GM19328 (cell line): ENCODE measurements around the gene SFMBT2.
"Not testable (repeated sequence)": the region's sequence is repeated elsewhere in the genome, so short reads cannot be mapped to it uniquely, and the experiment has no call there.

Experiments used
- ATAC-seq: cut with Tn5 transposase; IDR thresholded peaks from one replicate; pipeline ENCODE4 v1.9.1; 2021; ENCODE audit warnings: mild to moderate bottlenecking, moderate library complexity; ENCODE audit not compliant: unreplicated experiment

SFMBT2 gene

DNA sequence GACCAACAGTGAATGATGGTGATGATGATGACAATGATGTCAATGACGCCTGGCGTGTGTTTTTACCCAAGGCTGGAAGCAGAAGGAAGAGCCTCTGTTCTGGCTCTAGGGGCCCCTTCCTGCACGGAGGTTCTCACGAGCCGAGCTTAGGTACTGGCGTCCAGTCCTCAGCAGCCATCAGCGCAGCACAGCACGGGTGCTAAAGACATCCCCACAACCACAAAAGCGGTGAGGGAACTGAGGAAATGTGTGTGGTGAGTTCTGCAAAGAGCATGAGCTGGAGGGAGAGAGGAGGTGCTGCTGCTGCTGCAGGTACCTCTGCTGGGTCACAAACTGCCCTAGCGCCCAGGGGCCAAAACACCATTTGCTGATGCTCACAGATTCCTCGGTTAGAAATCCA, 81.6 kb downstream of the SFMBT2 start:
- no peak for ATAC-seq

DNA sequence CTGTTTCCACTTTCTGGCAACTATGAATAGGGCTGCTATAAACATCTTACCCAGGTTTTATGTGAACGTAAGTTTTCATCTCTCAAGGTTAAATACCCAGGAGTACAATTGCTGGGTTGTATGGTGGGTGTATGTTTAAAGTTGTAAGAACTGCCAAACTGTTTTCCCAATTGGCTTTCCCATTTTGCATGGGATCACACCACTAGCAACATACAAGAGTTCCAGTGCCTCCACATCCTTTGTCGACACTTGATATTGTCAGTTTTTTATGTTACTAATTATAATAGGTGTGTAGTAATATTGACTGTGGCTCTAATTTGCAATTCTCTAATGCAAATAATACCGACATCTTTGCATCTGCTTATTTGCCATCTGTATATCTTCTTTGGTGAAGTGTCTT, 82.9 kb downstream of the SFMBT2 start:
- no peak for ATAC-seq

DNA sequence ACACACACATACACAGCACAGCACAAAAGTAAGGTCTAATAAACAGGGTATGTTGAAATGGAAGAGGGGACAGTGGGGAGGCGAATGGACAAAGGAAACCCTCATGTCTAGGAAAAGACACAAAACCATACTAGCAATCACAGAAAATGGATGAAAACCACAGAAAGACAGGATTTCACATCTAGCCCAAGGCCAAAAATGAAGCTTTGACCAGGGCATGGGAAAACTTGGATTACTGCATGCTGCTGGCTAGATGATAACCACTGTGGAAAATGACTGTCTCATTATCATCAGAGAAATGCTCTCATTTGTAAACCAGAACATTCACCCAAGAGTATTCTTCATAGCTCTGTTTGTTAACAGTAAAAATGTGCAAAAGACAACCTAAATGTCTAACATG, 88.2 kb downstream of the SFMBT2 start:
- ATAC-seq = no peak

GRCh38 chr10:7320072-7320471, 90.8 kb downstream of the SFMBT2 start:
- no peak for ATAC-seq

- no peak for ATAC-seq
These were observed 91.2 kb downstream of the SFMBT2 start for GRCh38 chr10:7319632-7320031.

GRCh38 chr10:7318836-7319235, 92.0 kb downstream of the SFMBT2 start:
- ATAC-seq = no peak

GRCh38 chr10:7317786-7318446, 92.9 kb downstream of the SFMBT2 start:
- ATAC-seq = no peak

DNA sequence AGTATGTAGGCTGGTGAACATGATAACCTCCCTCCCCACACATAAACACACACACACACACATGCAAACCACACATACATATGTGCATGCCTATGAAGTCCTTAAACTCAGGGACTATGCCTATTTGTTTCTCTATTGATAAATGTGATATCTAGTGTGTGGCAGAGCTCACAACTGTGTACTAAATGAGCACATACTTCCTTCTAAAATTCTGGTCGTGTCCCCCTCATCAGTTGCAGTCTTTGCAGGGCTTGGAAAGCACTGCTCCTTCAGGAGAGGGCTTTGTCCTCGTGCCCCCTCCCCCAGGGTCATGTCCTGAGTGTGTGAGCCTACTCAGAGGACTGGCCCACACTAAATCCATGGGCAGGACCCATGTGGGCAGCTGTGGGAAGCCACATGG, 94.0 kb downstream of the SFMBT2 start:
- ATAC-seq = no peak

GRCh38 chr10:7315906-7316305, 94.9 kb downstream of the SFMBT2 start:
- ATAC-seq = no peak

- no peak for ATAC-seq
These were observed 96.7 kb downstream of the SFMBT2 start for GRCh38 chr10:7314170-7314569.

- no peak for ATAC-seq
These were observed 98.4 kb downstream of the SFMBT2 start for GRCh38 chr10:7312488-7312857.

GRCh38 chr10:7311850-7312487, 98.9 kb downstream of the SFMBT2 start:
- not testable (repeated sequence) for ATAC-seq

- no peak for ATAC-seq
These were observed 99.5 kb downstream of the SFMBT2 start for GRCh38 chr10:7311218-7311849.

- no peak for ATAC-seq
These were observed 100.8 kb downstream of the SFMBT2 start for GRCh38 chr10:7310076-7310475.

DNA sequence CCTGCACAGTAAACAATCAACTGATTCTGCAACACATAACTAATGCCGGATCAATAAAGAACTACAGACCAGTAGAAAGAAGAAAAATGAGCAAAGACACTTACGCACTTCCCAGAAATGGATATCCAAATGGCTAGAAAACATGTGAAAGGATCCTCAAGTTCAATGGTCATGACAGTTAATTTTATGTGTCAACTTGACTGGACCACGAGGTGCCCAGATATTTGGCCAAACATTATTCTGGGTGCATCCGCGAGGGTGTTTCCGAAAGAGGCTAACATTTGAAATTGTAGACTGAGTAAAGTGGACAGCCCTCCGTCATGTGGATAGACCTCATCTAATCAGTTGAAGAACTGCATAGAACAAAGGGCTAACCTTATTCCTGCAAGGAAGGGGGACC, 102.0 kb downstream of the SFMBT2 start:
- no peak for ATAC-seq

DNA sequence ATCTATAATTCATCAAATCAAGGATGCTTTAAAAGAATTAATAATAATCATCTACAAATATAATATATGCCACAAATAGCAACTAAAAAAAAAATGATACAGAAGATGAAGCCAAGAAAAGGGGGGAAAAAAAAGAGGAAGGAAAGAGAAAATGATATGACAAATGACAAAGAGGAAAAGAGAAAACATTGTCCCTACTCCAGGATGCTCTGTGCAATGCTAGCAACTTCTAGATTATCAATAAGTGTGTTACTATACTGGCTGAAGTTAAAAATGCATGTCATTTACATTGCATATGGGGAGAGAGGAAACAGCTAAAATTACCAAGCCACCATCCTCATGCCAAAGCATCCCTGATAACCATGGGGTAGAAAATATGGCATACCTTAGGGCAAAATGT, 104.2 kb downstream of the SFMBT2 start:
- ATAC-seq = no peak

DNA sequence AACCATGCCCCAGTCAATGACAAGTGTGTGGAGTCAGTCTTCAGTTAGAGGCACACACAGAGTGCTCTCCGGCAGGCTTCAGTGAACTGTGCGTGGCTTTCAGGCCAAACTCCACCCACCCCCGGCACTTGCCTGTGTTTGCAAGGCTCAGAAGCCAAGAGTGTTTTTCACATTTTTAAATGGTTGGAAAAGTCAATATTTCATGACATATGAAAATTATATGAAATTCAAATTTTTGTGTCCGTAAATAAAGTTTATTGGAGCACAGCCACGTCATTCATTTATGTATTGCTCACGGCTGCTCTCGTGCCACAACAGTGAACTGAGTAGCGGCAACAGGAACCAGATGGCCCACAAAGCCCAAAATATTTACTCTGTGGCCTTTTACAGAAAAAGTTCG, 104.7 kb downstream of the SFMBT2 start:
- ATAC-seq = no peak

DNA sequence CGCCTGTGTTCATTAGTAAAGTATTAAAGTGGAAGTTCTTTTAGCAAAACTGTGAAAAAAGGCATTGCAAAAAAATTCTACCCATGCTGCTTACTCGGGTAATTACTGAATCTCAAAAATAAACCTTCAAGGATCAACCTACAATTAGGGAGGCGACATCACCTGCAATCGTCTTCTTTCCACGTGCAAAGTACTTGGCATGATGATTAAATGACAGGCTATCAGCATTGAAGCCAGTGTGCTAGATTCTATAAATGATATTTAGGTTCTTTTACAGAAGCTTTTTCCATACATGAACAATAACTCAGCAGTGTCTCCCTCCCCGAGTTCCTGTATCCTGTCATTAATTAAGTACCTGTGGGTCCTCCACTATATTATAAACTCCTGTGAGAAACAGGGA, 105.8 kb downstream of the SFMBT2 start:
- no peak for ATAC-seq

DNA sequence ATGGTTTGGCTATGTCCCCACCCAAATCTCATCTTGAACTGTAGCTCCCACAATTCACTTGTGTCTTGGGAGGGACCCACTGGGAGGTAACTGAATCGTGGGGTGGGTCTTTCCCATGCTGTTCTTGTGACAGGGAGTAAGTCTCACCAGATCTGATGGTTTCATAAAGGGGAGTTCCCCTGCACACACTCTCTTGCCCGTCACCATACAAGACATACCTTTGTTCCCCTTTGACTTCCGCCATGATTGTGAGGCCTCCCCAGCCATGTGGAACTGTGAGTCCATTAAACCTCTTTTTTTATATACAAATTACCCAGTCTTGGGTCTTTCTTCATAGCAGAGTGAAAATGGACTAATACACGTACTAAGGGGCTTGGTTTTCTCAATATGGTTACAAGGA, 106.7 kb downstream of the SFMBT2 start:
- ATAC-seq = no peak

- ATAC-seq = no peak
These were observed 107.8 kb downstream of the SFMBT2 start for GRCh38 chr10:7302930-7303557.

- no peak for ATAC-seq
These were observed 108.4 kb downstream of the SFMBT2 start for GRCh38 chr10:7302392-7302906.
